Smooth muscle cell (in vitro differentiated cells): ENCODE results near the gene PLK5. TPM values are rescaled to one million over a fixed set of nuclear protein-coding genes. Genes with fewer than 3 reads are reported as not detected.

Source experiments
- DNase-seq: peaks from one replicate; lab custom pipeline; 2025; ENCODE audit not compliant: unreplicated experiment; lab: John Stamatoyannopoulos, UW
- H2AFZ ChIP-seq: fragments of 200-600 bp; sonication (generic); 2 replicates; pipeline ENCODE4 v1.6.0; 2016; ENCODE audit warnings: antibody characterized with exemption, low read depth, mild to moderate bottlenecking
- H3F3A ChIP-seq: fragments of 200-600 bp; sonication (generic); 2 replicates; pipeline ENCODE4 v1.6.0; 2017; ENCODE audit warnings: antibody characterized with exemption, low read depth
- H3K27ac ChIP-seq: fragments of 200-600 bp; sonication (generic); 2 replicates; pipeline ENCODE4 v1.5.1; 2016; ENCODE audit warnings: low read depth, mild to moderate bottlenecking
- H3K27me3 ChIP-seq: fragments of 200-600 bp; sonication (generic); 2 replicates; pipeline ENCODE4 v1.6.1; 2016; ENCODE audit warnings: low read depth, mild to moderate bottlenecking
- H3K36me3 ChIP-seq: fragments of 200-600 bp; sonication (generic); 2 replicates; pipeline ENCODE4 v1.5.1; 2016; ENCODE audit warnings: low read depth
- H3K4me1 ChIP-seq: fragments of 200-600 bp; sonication (generic); 2 replicates; pipeline ENCODE4 v1.5.1; 2016; ENCODE audit warnings: low read depth
- H3K4me2 ChIP-seq: fragments of 200-600 bp; sonication (generic); 2 replicates; pipeline ENCODE4 v1.6.0; 2016; ENCODE audit warnings: mild to moderate bottlenecking
- H3K4me3 ChIP-seq: fragments of 200-600 bp; sonication (generic); 2 replicates; pipeline ENCODE4 v1.5.1; 2016; ENCODE audit warnings: mild to moderate bottlenecking
- H3K79me2 ChIP-seq: fragments of 200-600 bp; sonication (generic); 2 replicates; pipeline ENCODE4 v1.6.0; 2016; ENCODE audit warnings: low read depth, mild to moderate bottlenecking
- H3K9ac ChIP-seq: fragments of 200-600 bp; sonication (generic); 2 replicates; pipeline ENCODE4 v1.6.0; 2016; ENCODE audit warnings: low read depth
- H3K9me3 ChIP-seq: fragments of 200-600 bp; sonication (generic); replicated peaks from 2 replicates; pipeline ENCODE4 v1.5.1; 2016; ENCODE audit warnings: low read depth
- H4K20me1 ChIP-seq: fragments of 200-600 bp; sonication (generic); 2 replicates; pipeline ENCODE4 v1.6.0; 2016; ENCODE audit warnings: low read depth
- CTCF ChIP-seq: fragments of 200-600 bp; sonication (generic); IDR thresholded peaks from 2 replicates; pipeline ENCODE4 v1.5.1; 2017; ENCODE audit warnings: borderline replicate concordance, mild to moderate bottlenecking, antibody characterized with exemption; ENCODE audit not compliant: insufficient read depth, poor library complexity, severe bottlenecking
- WGBS: methylation state at CpG from one replicate; pipeline ENCODE4 v1.1.7; 2016; ENCODE audit warnings: low lambda C conversion rate; 5-methylcytosine and 5-hydroxymethylcytosine counted together
- polyA plus RNA-seq: library from polyadenylated mRNA; unstranded; fragments of >200 nt; fragmentation: Nextera tagmentation; extraction: Ambion mirVana; gene quantifications from 2 replicates; pipeline ENCODE4 v1.2.1, GENCODE V29; 2016
- total RNA-seq: library from RNA; depleted of rRNA; stranded (reverse); fragments of >200 nt; gene quantifications from 2 replicates; pipeline ENCODE4 v1.2.3, GENCODE V29; 2014

PLK5 gene
- total and polyA plus RNA-seq, 2 experiments from 2014 or later: not detected

DNA sequence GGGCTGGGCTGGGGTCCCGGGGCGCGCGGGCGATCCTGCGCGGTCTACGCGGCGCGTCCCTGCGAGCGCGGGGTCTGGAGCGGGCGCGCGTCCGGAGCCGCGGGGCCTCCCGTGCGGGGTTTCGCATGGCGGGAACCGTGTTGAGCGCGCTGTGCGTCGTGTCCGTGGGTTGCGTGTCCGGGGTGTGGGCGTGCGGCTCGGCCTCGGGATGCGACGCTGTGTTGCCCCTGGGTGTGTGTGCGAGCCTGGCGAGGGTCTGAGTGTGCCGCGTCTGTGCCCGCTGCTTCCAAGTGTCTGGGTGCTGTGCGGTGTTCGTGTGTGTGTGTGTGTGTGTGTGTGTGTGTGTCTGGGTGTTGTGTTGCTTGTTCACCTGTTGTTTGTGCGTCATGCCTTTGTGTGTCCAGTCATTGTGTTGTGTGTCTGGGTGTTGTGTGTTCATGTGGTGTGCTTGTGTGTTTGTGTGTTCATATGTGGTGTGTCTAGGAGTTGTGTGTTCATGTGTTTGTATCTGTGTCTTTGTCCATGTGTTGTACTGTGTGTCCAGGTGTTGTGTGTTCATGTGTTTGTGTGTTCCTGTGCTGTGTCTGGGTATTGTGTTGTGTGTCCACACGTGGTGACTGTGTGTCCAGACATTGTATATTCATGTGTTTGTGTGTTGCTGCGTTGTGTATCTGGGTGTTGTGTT, 552 bp downstream of the PLK5 start:
- no peak overlapping the region for H2AFZ ChIP-seq
- no peak for TF ChIP-seq CTCF
- H4K20me1 ChIP-seq: no peaks in the 10 kb centered on the region
- H3K27me3 ChIP-seq: peaks cover 36% of the 10 kb centered on the region
- H3F3A ChIP-seq: no peaks in the 10 kb centered on the region
- H3K4me1 ChIP-seq: no peaks in the 10 kb centered on the region
- no peaks in the 10 kb centered on the region for H3K36me3 ChIP-seq
- peak overlapping the region; percentile 76 for H3K4me2 ChIP-seq
- H3K9me3 ChIP-seq: no peaks in the 10 kb centered on the region
- H3K4me3 ChIP-seq: peak overlapping the region; percentile 29
- no peak overlapping the region for H3K27ac ChIP-seq
- no peak overlapping the region for H3K9ac ChIP-seq
- WGBS: 26% methylated on average over 39 of the region's 49 CpGs
- no peaks in the 10 kb centered on the region for H3K79me2 ChIP-seq
- DNase-seq: no peak

- 73% methylated on average over 17 of the region's 17 CpGs for WGBS
- Histone ChIP-seq H3K79me2 (no peaks in the 10 kb centered on the region), H3F3A (no peaks in the 10 kb centered on the region), H3K36me3 (no peaks in the 10 kb centered on the region), H3K4me1 (no peaks in the 10 kb centered on the region), H3K4me3 (no peak overlapping the region), H3K27me3 (peaks cover 36% of the 10 kb centered on the region), H3K4me2 (no peak overlapping the region), H3K27ac (no peak overlapping the region), H3K9me3 (no peaks in the 10 kb centered on the region), H4K20me1 (no peaks in the 10 kb centered on the region), H2AFZ (no peak overlapping the region), H3K9ac (no peak overlapping the region)
- no peak for TF ChIP-seq CTCF
- no peak for DNase-seq
These were observed 1.1 kb downstream of the PLK5 start for GRCh38 chr19:1524972-1525325.

- no peaks in the 10 kb centered on the region for H3K4me1 ChIP-seq
- H3K4me2 ChIP-seq: no peak overlapping the region
- TF ChIP-seq CTCF: no peak
- no peaks in the 10 kb centered on the region for H3K36me3 ChIP-seq
- no peak overlapping the region for H3K9ac ChIP-seq
- no peak overlapping the region for H3K27ac ChIP-seq
- 81% methylated on average over 28 of the region's 31 CpGs for WGBS
- no peak overlapping the region for H3K4me3 ChIP-seq
- H3F3A ChIP-seq: no peaks in the 10 kb centered on the region
- no peak overlapping the region for H2AFZ ChIP-seq
- H3K79me2 ChIP-seq: no peaks in the 10 kb centered on the region
- no peaks in the 10 kb centered on the region for H3K9me3 ChIP-seq
- H4K20me1 ChIP-seq: no peaks in the 10 kb centered on the region
- no peak for DNase-seq
- peaks cover 36% of the 10 kb centered on the region for H3K27me3 ChIP-seq
These were observed 1.5 kb downstream of the PLK5 start for GRCh38 chr19:1525343-1525742.

- H3K4me2 ChIP-seq: no peak overlapping the region
- H3K4me1 ChIP-seq: no peaks in the 10 kb centered on the region
- H3K9me3 ChIP-seq: no peaks in the 10 kb centered on the region
- H3K4me3 ChIP-seq: no peak overlapping the region
- no peak overlapping the region for H3K27ac ChIP-seq
- no peaks in the 10 kb centered on the region for H3F3A ChIP-seq
- no peak for DNase-seq
- no peaks in the 10 kb centered on the region for H4K20me1 ChIP-seq
- TF ChIP-seq CTCF: no peak
- 89% methylated on average over 32 of the region's 33 CpGs for WGBS
- no peak overlapping the region for H3K9ac ChIP-seq
- H3K36me3 ChIP-seq: no peaks in the 10 kb centered on the region
- no peaks in the 10 kb centered on the region for H3K79me2 ChIP-seq
- no peak overlapping the region for H2AFZ ChIP-seq
- peaks cover 36% of the 10 kb centered on the region for H3K27me3 ChIP-seq
These were observed 2.3 kb downstream of the PLK5 start for GRCh38 chr19:1526066-1526778.
